DOHH2 (cell line): Measurements from ENCODE around the gene SCFD2.

Source experiments
- H3F3A ChIP-seq: fragments of 200-600 bp; sonication (generic), shearing (Covaris generic); 2 replicates; pipeline ENCODE4 v1.6.0; 2016; ENCODE audit warnings: antibody characterized with exemption, mild to moderate bottlenecking; ENCODE audit not compliant: control insufficient read depth, insufficient read depth
- H3K27ac ChIP-seq: fragments of 200-600 bp; sonication (generic); 2 replicates; pipeline ENCODE4 v1.5.1; 2014; ENCODE audit warnings: low read depth, mild to moderate bottlenecking, low read length, moderate library complexity
- H3K27me3 ChIP-seq: fragments of 200-600 bp; sonication (generic); 2 replicates; pipeline ENCODE4 v1.6.1; 2014; ENCODE audit warnings: mild to moderate bottlenecking, low read length, mixed read lengths; ENCODE audit not compliant: control insufficient read depth
- H3K36me3 ChIP-seq: fragments of 200-600 bp; sonication (generic); 2 replicates; pipeline ENCODE4 v1.6.1; 2014; ENCODE audit warnings: mild to moderate bottlenecking, low read length, moderate library complexity, mixed read lengths; ENCODE audit not compliant: control insufficient read depth
- H3K4me1 ChIP-seq: fragments of 200-600 bp; sonication (generic); 2 replicates; pipeline ENCODE4 v1.6.1; 2014; ENCODE audit warnings: mild to moderate bottlenecking, low read length, mixed read lengths; ENCODE audit not compliant: control insufficient read depth
- H3K4me2 ChIP-seq: fragments of 200-600 bp; sonication (generic); 2 replicates; pipeline ENCODE4 v1.6.0; 2014; ENCODE audit warnings: mild to moderate bottlenecking, low read length, moderate library complexity
- H3K4me3 ChIP-seq: fragments of 200-600 bp; sonication (generic); 2 replicates; pipeline ENCODE4 v1.5.1; 2014; ENCODE audit warnings: mild to moderate bottlenecking, low read length, mixed read lengths
- H3K79me2 ChIP-seq: fragments of 200-600 bp; sonication (generic); 2 replicates; pipeline ENCODE4 v1.6.1; 2014; ENCODE audit warnings: mild to moderate bottlenecking, low read length, mixed read lengths; ENCODE audit not compliant: control insufficient read depth
- H3K9me2 ChIP-seq: fragments of 200-600 bp; sonication (generic); replicated peaks from 2 replicates; pipeline ENCODE4 v1.6.1; 2014; ENCODE audit warnings: mild to moderate bottlenecking, low read length, mixed read lengths; ENCODE audit not compliant: control insufficient read depth
- H3K9me3 ChIP-seq: fragments of 200-600 bp; sonication (generic); 2 replicates; pipeline ENCODE4 v1.6.1; 2014; ENCODE audit warnings: antibody characterized with exemption, low read length, mixed read lengths; ENCODE audit not compliant: control insufficient read depth, insufficient read depth
- H4K20me1 ChIP-seq: fragments of 200-600 bp; sonication (generic); 2 replicates; pipeline ENCODE4 v1.6.0; 2014; ENCODE audit warnings: low read depth, mild to moderate bottlenecking, antibody characterized with exemption, low read length, moderate library complexity; ENCODE audit not compliant: control insufficient read depth, insufficient read depth
- EZH2phosphoT487 ChIP-seq: fragments of 200-600 bp; sonication (generic); IDR thresholded peaks from 2 replicates; pipeline ENCODE4 v1.6.1; 2017; ENCODE audit warnings: borderline replicate concordance, mild to moderate bottlenecking, antibody characterized with exemption, low read length, moderate library complexity, mixed read lengths
- TF ChIP-seq, protein P1 (sequence below): fragments of 200-600 bp; sonication (generic); IDR thresholded peaks from one replicate; pipeline ENCODE4 v1.5.1; 2014; ENCODE audit warnings: antibody characterized with exemption, mild to moderate bottlenecking, low read depth, low read length; ENCODE audit not compliant: poor library complexity, severe bottlenecking

Gene SCFD2

DNA sequence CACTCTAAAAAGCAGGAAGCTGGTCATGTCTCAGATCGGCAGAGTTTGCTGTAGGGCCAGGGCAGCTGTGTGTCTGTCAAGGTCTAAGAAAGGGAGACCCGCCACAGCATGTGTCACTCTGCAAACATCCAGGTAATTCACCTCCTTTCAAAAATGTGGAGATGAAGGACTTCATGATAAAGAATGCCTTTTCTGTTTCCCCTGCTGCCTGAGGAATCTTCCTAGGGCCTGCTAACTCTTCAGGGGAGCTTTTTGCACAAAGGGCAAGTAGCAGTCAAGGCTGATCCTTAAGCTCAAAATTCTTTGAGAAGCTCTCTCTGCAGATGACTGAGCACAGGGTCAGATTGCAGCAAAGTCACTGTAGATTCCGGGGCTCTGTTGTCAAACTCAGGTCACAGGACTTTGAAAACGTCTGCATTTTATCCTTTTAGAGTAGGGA is 482.7 kb downstream of the SCFD2 start:
- no peaks in the 10 kb centered on the region for H3K9me2 ChIP-seq
- no peak overlapping the region for H3K4me2 ChIP-seq
- H3K36me3 ChIP-seq, result peaks cover 3% of the 10 kb centered on the region; the same call in 1 of the 2 replicates
- no peak overlapping the region for H3K27ac ChIP-seq
- H3F3A ChIP-seq, result no peaks in the 10 kb centered on the region
- TF ChIP-seq EZH2phosphoT487, result no peak
- TF ChIP-seq, protein P1, sequence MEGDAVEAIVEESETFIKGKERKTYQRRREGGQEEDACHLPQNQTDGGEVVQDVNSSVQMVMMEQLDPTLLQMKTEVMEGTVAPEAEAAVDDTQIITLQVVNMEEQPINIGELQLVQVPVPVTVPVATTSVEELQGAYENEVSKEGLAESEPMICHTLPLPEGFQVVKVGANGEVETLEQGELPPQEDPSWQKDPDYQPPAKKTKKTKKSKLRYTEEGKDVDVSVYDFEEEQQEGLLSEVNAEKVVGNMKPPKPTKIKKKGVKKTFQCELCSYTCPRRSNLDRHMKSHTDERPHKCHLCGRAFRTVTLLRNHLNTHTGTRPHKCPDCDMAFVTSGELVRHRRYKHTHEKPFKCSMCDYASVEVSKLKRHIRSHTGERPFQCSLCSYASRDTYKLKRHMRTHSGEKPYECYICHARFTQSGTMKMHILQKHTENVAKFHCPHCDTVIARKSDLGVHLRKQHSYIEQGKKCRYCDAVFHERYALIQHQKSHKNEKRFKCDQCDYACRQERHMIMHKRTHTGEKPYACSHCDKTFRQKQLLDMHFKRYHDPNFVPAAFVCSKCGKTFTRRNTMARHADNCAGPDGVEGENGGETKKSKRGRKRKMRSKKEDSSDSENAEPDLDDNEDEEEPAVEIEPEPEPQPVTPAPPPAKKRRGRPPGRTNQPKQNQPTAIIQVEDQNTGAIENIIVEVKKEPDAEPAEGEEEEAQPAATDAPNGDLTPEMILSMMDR, result no peak
- H4K20me1 ChIP-seq, result no peaks in the 10 kb centered on the region
- H3K9me3 ChIP-seq, result peaks cover 13% of the 10 kb centered on the region; the same call in 1 of the 2 replicates
- no peak overlapping the region for H3K4me3 ChIP-seq
- no peaks in the 10 kb centered on the region for H3K4me1 ChIP-seq
- no peaks in the 10 kb centered on the region for H3K27me3 ChIP-seq
- H3K79me2 ChIP-seq, result no peaks in the 10 kb centered on the region

DNA sequence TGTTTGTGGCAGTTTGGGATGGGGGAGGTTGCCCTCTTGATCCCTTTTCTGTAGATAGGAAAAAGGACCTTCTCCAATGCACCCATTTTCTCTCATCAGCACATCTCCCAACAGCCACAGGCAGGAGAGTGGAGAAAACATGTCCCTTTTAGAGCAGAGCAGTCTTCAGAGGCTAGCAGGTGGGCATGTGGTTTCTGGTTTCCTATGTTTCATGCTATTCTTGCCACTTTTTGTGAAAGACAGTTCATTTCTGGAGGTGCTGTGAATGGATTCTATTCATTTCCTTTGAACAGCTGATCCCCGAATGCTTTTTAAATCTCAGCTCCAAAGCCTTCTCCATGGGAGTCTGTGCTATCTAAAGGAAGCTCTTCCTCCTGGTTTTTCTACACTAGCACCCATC is 484.9 kb downstream of the SCFD2 start:
- H3K27ac ChIP-seq, result no peak overlapping the region
- TF ChIP-seq, protein P1, result no peak
- no peak for TF ChIP-seq EZH2phosphoT487
- H3K79me2 ChIP-seq, result no peaks in the 10 kb centered on the region
- H3K27me3 ChIP-seq, result no peaks in the 10 kb centered on the region
- H4K20me1 ChIP-seq, result no peaks in the 10 kb centered on the region
- no peak overlapping the region for H3K4me3 ChIP-seq
- H3K9me2 ChIP-seq, result no peaks in the 10 kb centered on the region
- no peaks in the 10 kb centered on the region for H3F3A ChIP-seq
- peaks cover 5% of the 10 kb centered on the region; the same call in 1 of the 2 replicates for H3K9me3 ChIP-seq
- H3K4me2 ChIP-seq, result no peak overlapping the region
- no peaks in the 10 kb centered on the region for H3K36me3 ChIP-seq
- H3K4me1 ChIP-seq, result no peaks in the 10 kb centered on the region

DNA sequence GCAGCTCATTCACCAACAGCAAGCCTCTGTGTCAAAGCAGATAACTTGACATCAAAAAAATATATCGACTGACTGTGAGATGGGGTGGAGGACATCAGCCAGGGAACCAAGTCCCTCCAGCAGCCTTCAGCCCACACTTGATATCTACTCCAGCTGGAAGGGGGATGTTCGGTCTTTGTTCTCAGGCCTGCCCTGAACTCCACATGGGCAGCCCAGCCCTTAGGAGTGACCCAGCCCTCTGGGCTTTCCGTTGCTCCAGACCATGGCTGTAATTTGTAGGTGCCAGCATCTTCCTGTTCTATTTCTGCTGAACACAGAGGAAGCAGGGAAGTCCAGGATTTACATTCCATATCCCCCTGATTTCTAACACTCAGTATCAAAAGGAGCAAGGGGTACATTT is 486.4 kb downstream of the SCFD2 start:
- no peaks in the 10 kb centered on the region for H3F3A ChIP-seq
- H3K9me3 ChIP-seq, result no peaks in the 10 kb centered on the region
- no peak overlapping the region for H3K27ac ChIP-seq
- H3K27me3 ChIP-seq, result no peaks in the 10 kb centered on the region
- H3K9me2 ChIP-seq, result no peaks in the 10 kb centered on the region
- H4K20me1 ChIP-seq, result no peaks in the 10 kb centered on the region
- H3K79me2 ChIP-seq, result no peaks in the 10 kb centered on the region
- TF ChIP-seq, protein P1, result no peak
- no peak for TF ChIP-seq EZH2phosphoT487
- H3K4me1 ChIP-seq, result no peaks in the 10 kb centered on the region
- H3K4me3 ChIP-seq, result no peak overlapping the region
- H3K36me3 ChIP-seq, result no peaks in the 10 kb centered on the region
- no peak overlapping the region for H3K4me2 ChIP-seq
